Suprapubic skin (tissue), 4 donors: ENCODE measurements around the gene LILRA5. TPM values are rescaled to one million over a fixed set of nuclear protein-coding genes. Genes with fewer than 3 reads are reported as not detected.
A peak's percentile ranks its signal among the peaks of the same experiment; 100 is the strongest.

Experiments used
- DNase-seq, 2 donors: peaks; one replicate each; pipeline ENCODE4 v3.0.0-alpha.2; 2019; ENCODE audit warnings: low spot score in 2 of 2
- H3K27ac ChIP-seq: fragments of 200-600 bp; sonication (generic); one replicate; pipeline ENCODE4 v1.5.1; 2019
- H3K27me3 ChIP-seq: fragments of 200-600 bp; sonication (generic); one replicate; pipeline ENCODE4 v1.5.1; 2019
- H3K36me3 ChIP-seq: fragments of 200-600 bp; sonication (generic); one replicate; pipeline ENCODE4 v1.5.1; 2019
- H3K4me1 ChIP-seq: fragments of 200-600 bp; sonication (generic); one replicate; pipeline ENCODE4 v1.5.1; 2019
- H3K4me3 ChIP-seq: fragments of 200-600 bp; sonication (generic); one replicate; pipeline ENCODE4 v1.5.1; 2019; ENCODE audit warnings: mild to moderate bottlenecking
- H3K9me3 ChIP-seq: fragments of 200-600 bp; sonication (generic); one replicate; pipeline ENCODE4 v1.5.1; 2019
- EP300 ChIP-seq: sonication (generic); formaldehyde crosslinking; IDR thresholded peaks from one replicate; pipeline ENCODE4 v1.6.1; 2017; ENCODE audit warnings: antibody characterized with exemption
- POLR2A ChIP-seq, 2 donors: fragments of 450-650 bp; IDR thresholded peaks; one replicate each; pipeline ENCODE4 v1.6.1; 2017; ENCODE audit warnings: antibody characterized with exemption in 2 of 2, mild to moderate bottlenecking in 2 of 2, moderate library complexity in 2 of 2
- POLR2AphosphoS5 ChIP-seq, 3 donors: sonication (generic); formaldehyde crosslinking; IDR thresholded peaks; one replicate each; pipeline ENCODE4 v1.6.1; 2017; ENCODE audit warnings: antibody characterized with exemption in 3 of 3
- WGBS: methylation state at CpG from one replicate; pipeline ENCODE4 v1.1.5; 2018; 5-methylcytosine and 5-hydroxymethylcytosine counted together
- total RNA-seq, 4 donors: library from RNA; depleted of rRNA; stranded (reverse); fragments of >200 nt; gene quantifications; one replicate each; pipeline ENCODE4 v1.1.0, GENCODE V29; 2016
- TF ChIP-seq, protein P1 (sequence below), 2 donors: fragments of 200-600 bp in 1 of 2; fragments of 450-650 bp in 1 of 2; sonication (generic) in 1 of 2; IDR thresholded peaks; one replicate each; pipeline ENCODE4 v1.5.1; 2016 to 2019; ENCODE audit warnings: antibody characterized with exemption in 2 of 2, mild to moderate bottlenecking in 1 of 2, moderate library complexity in 1 of 2

The LILRA5 gene
- total RNA-seq, 4 donors from 2014 or later: not detected

DNA sequence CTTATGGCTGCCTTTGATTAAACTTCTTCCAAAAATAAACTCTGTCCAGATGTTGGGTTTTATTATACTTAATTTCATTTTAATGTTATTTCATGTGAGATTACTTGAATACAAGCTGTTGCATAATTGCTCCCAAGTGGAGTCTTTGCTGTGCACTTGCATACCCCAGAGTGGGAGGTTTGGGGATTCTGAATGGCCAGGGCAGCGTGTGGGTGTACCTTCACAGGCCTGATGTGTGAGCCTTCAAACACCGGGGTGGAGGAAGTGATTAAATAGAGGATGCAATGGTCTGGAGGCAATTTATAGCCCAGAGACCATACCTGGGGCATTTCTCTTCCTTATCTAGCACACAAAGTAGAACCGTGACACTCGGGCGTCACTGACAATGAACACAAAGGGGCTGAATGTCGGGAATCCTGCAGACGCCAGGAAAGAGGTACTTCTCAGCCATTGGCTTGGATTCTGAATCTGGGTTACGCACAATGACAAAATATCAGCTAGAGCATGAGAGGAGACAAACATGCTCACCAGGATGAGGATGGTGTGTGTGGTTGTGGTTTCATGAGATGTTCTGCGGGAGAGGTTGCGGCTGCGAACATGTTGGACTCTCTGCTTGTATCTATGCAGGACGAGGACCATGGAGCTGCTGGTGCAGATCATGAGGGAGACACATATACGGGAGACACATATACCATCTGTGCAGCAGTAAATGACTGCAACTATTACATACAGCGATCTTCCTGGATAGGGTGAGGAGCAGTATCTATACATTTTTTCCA, 7.1 kb upstream of the LILRA5 start:
- Histone ChIP-seq H3K9me3 (no peaks in the 10 kb centered on the region), H3K4me1 (no peaks in the 10 kb centered on the region), H3K4me3 (no peak overlapping the region), H3K36me3 (no peaks in the 10 kb centered on the region), H3K27me3 (peaks cover 36% of the 10 kb centered on the region), H3K27ac (no peak overlapping the region)
- TF ChIP-seq, protein P1, sequence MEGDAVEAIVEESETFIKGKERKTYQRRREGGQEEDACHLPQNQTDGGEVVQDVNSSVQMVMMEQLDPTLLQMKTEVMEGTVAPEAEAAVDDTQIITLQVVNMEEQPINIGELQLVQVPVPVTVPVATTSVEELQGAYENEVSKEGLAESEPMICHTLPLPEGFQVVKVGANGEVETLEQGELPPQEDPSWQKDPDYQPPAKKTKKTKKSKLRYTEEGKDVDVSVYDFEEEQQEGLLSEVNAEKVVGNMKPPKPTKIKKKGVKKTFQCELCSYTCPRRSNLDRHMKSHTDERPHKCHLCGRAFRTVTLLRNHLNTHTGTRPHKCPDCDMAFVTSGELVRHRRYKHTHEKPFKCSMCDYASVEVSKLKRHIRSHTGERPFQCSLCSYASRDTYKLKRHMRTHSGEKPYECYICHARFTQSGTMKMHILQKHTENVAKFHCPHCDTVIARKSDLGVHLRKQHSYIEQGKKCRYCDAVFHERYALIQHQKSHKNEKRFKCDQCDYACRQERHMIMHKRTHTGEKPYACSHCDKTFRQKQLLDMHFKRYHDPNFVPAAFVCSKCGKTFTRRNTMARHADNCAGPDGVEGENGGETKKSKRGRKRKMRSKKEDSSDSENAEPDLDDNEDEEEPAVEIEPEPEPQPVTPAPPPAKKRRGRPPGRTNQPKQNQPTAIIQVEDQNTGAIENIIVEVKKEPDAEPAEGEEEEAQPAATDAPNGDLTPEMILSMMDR (IDR thresholded peaks at IDR 0.05): no peak
- TF ChIP-seq EP300 (no peak), POLR2AphosphoS5 (IDR thresholded peaks at IDR 0.05) (no peak), POLR2A (IDR thresholded peaks at IDR 0.05) (no peak)
- 82% methylated on average over 14 of the region's 14 CpGs for WGBS
- peak in 1 of 2 donors; percentile 13 for DNase-seq

DNA sequence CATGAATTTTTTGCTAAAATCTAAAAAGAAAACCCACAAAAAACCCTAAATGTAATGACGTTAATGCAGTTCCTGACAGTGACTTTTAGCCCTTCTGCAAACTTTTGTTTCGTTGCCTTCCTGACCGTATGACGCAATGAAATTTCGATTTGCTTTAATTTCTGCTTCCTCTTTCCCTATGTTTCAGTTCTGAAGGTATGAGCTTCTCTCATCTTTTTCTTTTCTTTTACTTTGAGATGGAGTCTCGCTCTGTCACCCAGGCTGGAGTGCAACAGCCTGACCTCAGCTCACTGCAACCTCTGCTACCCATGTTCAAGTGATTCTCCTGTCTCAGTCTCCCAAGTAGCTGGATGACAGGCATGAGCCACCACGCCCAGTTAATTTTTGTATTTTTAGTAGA, 6.1 kb upstream of the LILRA5 start:
- TF ChIP-seq POLR2A (IDR thresholded peaks at IDR 0.05) (no peak), POLR2AphosphoS5 (IDR thresholded peaks at IDR 0.05) (no peak), EP300 (no peak)
- TF ChIP-seq, protein P1 (IDR thresholded peaks at IDR 0.05): no peak
- Histone ChIP-seq H3K36me3 (no peaks in the 10 kb centered on the region), H3K9me3 (no peaks in the 10 kb centered on the region), H3K4me1 (no peaks in the 10 kb centered on the region), H3K27ac (no peak overlapping the region), H3K27me3 (peaks cover 36% of the 10 kb centered on the region), H3K4me3 (no peak overlapping the region)
- 76% methylated on average over 7 of the region's 7 CpGs for WGBS
- DNase-seq: no peak

DNA sequence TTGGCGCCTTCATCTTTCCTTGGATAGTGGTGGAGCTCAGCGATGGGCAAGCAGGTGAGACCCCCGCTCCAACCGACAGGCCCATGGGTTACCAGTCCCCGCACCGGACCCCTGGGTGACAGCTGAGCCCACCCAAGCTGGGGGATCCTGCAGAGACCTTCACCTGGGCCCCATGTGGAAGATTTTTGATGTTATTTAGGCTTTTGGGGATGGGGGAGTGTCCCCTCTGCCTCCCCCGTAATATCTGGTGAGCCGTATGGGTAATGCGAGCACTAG, 4.9 kb upstream of the LILRA5 start:
- Histone ChIP-seq H3K36me3 (no peaks in the 10 kb centered on the region), H3K27ac (no peak overlapping the region), H3K27me3 (peaks cover 43% of the 10 kb centered on the region), H3K9me3 (no peaks in the 10 kb centered on the region), H3K4me3 (no peak overlapping the region), H3K4me1 (no peaks in the 10 kb centered on the region)
- peak in 1 of 2 donors; percentile 69 for DNase-seq
- 89% methylated on average over 9 of the region's 9 CpGs for WGBS
- TF ChIP-seq, protein P1 (IDR thresholded peaks at IDR 0.05): no peak
- TF ChIP-seq POLR2A (IDR thresholded peaks at IDR 0.05): no peak
- TF ChIP-seq EP300: no peak
- no peak for TF ChIP-seq POLR2AphosphoS5 (IDR thresholded peaks at IDR 0.05)

DNA sequence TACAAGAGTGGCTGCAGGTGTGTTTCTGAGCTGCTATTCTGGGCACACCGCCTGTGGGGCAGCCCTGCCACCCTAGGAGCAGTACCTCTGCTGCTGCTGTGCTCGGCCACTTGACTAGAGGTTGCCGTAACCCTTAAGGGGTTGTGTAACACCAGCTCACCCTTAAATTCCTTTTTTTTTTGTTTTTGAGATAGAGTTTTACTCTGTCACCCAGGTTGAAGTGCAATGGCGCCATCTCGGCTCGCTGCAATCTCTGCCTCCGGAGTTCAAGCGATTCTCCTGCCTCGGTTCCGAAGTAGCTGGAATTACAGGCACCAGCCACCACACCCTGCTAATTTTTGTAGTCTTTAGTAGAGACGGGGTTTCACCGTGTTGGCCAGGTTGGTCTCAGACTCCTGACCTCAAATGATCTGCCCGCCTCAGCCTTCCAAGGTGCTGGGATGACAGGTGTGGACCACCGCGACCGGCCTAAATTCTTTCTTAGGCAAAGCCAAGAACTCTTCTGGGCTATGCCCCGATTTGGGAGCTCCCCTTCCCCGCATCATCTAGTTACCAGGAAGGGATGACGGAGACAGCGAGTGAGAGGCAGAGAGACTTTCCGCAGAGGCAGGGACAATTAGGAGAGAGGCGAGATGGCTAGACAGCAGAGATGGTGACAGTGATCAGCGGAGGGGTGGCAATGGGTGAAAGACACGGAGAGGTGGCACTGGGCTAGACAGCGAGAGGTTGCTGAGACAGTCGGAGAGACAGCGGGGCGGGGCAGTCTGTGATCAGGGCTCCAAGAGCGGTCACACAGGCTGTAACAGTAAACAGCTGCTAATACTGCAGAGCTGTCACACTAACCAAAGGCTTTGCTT, 4.4 kb upstream of the LILRA5 start:
- TF ChIP-seq POLR2A (IDR thresholded peaks at IDR 0.05): no peak
- TF ChIP-seq, protein P1 (IDR thresholded peaks at IDR 0.05): no peak
- no peak for TF ChIP-seq POLR2AphosphoS5 (IDR thresholded peaks at IDR 0.05)
- no peak for TF ChIP-seq EP300
- Histone ChIP-seq H3K4me1 (no peaks in the 10 kb centered on the region), H3K9me3 (no peaks in the 10 kb centered on the region), H3K4me3 (no peak overlapping the region), H3K27ac (no peak overlapping the region), H3K36me3 (no peaks in the 10 kb centered on the region), H3K27me3 (peaks cover 44% of the 10 kb centered on the region)
- 75% methylated on average over 28 of the region's 29 CpGs for WGBS
- DNase-seq: peak in 1 of 2 donors; percentile 60

DNA sequence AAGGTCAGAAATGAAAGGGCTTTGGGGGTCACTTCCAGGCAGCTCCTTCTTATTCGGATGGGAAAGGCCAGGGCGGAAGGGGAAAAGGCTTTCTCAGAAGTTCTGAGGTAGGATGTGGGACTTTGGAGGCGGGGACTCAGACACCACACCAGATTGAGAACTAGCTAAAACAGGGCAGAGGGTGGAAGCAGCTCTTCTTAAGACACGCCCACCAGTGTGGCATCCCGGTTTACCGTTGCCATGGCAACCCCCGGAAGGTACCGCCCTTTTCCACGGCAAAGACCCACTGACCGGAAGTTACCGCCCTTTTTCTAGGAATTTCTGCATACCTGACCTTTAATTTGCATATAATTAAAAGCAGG, 3.8 kb upstream of the LILRA5 start:
- 48% methylated on average over 11 of the region's 11 CpGs for WGBS
- no peaks in the 10 kb centered on the region for H3K4me1 ChIP-seq
- H3K9me3 ChIP-seq: no peaks in the 10 kb centered on the region
- peak in 1 of 2 donors; percentile 47 for DNase-seq
- H3K36me3 ChIP-seq: no peaks in the 10 kb centered on the region
- TF ChIP-seq POLR2AphosphoS5 (IDR thresholded peaks at IDR 0.05): no peak
- no peak for TF ChIP-seq EP300
- TF ChIP-seq, protein P1 (IDR thresholded peaks at IDR 0.05): no peak
- TF ChIP-seq POLR2A (IDR thresholded peaks at IDR 0.05): no peak
- no peak overlapping the region for H3K4me3 ChIP-seq
- H3K27ac ChIP-seq: no peak overlapping the region
- peaks cover 44% of the 10 kb centered on the region for H3K27me3 ChIP-seq
